GM19035 (cell line): ENCODE measurements around the gene LIMS1.
"Not testable (repeated sequence)": the region's sequence is repeated elsewhere in the genome, so short reads cannot be mapped to it uniquely, and the experiment has no call there.

Source experiments
- ATAC-seq: cut with Tn5 transposase; IDR thresholded peaks from one replicate; pipeline ENCODE4 v1.9.1; 2021; ENCODE audit not compliant: unreplicated experiment

LIMS1 gene

GRCh38 chr2:108585436-108585835, 51.2 kb downstream of the LIMS1 start:
- no peak for ATAC-seq

DNA sequence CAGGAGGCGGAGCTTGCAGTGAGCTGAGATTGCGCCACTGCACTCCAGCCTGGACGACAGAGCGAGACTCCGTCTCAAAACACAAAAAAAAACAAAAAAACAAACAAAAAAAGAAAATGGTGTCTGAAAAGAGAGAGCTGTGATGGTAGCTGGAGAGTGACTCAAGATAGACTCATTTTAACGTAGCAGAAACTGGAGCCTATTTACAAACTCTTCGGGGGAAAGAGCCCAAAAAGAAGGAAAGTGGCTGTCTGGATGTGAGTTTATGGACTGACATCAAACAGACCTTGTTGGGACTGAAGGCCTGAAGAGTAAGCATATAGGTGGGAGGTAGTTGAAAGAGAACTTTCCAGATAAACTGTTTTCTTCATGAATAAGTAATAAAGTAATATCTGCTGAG, 51.8 kb downstream of the LIMS1 start:
- ATAC-seq: no peak

DNA sequence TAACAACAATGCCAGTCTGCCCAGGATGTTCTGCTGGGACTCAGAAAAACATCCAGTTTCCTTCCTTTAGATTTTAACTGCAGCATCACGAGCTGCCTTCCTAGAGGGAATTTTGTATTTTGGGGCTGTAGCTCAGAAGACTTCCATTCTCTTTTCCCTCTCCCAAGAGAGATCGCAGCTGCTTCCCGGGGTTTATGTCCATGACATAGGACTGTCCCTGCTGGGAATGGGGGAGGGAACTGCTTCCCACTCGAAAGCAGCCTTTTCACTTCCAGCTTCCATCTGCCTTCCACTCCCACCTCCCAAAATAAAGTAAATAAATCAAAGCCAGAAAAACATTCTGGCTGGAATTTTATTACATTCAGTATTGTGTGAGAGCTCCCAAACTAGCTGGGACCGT, 52.4 kb downstream of the LIMS1 start:
- no peak for ATAC-seq

DNA sequence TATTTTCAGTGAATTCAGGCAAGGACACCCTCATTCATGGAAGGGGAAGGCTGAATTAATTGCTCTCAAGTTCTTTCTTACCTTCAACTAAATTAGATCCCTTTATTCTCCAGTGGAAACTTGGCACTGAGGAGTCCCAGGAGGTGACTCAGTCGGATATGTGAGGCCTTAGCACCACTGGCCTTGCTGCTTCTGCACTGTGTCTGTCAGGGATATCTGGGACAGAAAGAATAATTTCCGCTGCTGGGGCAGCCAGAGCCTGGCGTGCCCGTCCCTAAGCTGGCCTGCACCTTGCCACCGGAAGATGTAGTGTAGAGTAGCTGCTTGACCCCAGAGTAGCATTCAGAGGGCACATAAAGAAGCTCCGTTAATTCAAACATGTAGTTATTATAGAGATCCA, 53.4 kb downstream of the LIMS1 start:
- ATAC-seq: no peak

DNA sequence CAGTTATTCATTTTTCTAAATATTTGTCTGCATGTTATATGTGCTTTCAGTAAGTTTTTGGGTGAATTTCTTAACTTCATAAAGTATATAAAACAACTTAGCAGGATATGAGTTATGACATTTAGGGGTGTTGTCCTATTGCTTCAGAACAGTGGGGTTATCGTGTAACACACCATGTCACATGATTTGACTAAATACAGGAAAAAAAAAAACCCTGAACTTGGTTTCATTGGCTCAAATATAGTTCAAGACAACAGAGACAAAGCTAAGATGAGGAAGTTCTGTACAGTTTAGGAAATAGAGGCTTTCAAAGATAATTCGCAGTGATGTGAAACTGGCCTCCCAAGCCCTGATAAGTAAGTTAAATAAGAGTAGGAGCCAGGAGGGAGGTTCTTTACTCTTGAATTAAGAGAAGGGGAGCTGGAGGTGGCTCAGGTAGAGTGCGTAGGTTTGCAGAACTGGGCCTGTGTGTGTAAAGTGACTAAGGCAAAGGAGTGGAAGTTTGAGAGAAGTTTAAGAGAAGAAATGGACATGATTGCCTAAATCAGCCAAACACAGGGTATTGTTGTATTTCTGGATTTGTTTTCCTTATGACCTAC, 53.9 kb downstream of the LIMS1 start:
- ATAC-seq: no peak

DNA sequence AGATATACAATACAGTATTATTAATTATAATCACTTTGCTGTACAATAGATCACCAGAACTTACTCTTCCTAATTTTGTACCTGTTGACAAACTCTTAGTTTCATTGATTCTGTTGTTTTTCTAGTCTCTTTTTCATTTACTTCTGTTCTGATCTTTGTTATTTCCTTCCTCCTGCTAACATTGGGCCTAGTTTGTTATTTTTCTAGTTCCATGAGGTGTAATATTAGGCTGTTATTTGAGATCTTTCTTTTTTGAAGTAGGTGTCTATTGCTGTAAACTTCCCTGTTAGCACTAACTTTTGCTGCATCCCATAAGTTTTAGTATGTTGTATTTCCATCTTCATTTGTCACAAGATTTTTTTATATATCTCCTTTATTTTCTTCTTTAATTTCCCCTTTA, 55.1 kb downstream of the LIMS1 start:
- ATAC-seq: no peak

- ATAC-seq: no peak
Measured at GRCh38 chr2:108589781-108590180, 55.5 kb downstream of the LIMS1 start.

GRCh38 chr2:108591163-108591562, 56.9 kb downstream of the LIMS1 start:
- ATAC-seq: no peak

DNA sequence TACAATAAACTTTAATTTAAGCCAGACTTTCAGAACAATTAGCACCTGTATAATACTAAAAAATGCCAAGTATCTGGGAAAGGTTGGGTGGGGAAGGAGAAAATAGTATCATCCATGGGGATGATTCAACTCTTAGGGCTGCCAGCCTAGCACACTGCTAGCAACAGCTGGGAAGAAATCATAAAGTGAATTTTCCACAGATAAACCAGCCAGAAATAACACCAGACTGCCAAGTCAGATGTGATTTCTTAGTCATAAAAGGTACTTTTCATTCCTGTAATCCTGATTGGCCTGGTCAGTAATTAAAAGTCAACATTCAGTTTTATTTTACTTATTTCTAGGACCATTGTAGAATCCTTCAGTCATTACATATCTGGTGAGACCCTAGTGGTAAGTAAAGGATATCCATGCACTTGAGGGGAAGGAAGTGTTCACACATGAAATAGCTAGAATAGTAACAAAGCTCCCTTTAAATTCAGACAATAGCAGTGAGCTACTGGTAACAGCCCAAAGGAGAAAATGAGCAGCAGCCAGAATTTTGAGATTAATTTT, 59.4 kb downstream of the LIMS1 start:
- ATAC-seq: peak; percentile 3

DNA sequence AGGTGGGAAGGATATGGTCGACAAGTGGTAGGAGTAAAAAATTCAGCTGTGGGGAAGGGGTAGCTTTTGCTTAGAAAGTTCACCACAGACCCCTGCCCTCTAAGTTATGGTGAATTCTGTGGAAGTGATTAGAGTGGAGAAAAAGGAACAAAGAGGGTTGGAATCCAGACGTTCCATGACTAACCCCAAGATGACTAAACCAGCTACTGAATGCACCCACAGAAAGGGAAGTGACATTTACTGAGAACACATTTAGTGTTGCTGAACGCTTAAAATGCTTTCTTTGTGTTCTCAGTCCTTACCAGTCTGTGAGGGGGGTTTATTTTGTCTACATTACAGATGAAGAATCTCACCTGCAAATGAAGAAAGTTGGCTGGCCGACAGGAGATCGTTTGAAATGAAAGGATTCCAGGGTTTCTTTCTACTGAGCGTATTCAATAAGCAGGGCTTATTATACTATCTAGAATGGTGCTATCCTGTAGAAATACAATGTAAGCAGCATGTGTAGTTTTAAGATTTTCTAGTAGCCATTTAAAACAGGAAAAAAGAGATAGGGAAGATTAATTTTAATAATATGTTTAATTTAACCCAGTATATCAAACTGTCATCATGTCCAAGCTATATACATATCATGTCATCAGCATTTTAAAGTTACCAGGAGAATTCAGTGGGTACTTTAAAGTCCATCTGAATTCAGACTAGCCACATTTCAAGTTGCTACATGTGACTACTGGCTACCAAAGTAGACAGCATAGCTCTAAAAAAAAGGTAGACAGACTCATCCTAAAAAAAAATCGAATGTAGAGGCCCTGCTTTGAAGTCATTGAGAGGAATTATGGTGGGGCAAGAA, 60.1 kb downstream of the LIMS1 start:
- peak; percentile 90 for ATAC-seq

DNA sequence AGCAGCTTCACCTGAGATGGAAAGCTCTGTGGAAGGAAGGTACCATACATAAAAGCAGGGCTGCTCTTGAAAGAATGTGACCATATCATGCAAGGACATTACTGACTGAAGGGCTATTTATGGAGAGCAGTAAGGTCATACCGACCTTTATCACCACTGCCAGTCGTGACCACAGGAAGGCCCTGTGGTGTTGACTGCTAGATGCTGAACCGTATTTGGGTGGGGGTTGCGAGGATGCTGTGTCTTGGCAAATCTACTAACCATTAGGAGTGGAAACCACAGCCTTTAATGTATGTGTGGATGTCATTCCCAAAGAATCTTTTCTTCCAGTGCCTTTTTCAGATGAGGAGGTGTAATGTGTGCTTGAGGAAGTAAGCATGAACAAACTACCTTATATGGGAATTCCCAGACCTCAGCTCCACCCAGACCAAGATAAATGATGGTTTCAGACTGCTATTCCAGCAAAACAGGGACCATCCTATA, 60.8 kb downstream of the LIMS1 start:
- ATAC-seq: peak; percentile 62

GRCh38 chr2:108595771-108596170, 61.5 kb downstream of the LIMS1 start:
- not testable (repeated sequence) for ATAC-seq

- ATAC-seq: not testable (repeated sequence)
Measured at GRCh38 chr2:108597105-108597744, 63.0 kb downstream of the LIMS1 start.

- ATAC-seq: not testable (repeated sequence)
Measured at GRCh38 chr2:108601199-108601598, 66.9 kb downstream of the LIMS1 start.

- ATAC-seq: no peak
Measured at GRCh38 chr2:108602422-108602821, 68.2 kb downstream of the LIMS1 start.

- ATAC-seq: no peak
Measured at GRCh38 chr2:108604196-108604595, 69.9 kb downstream of the LIMS1 start.

GRCh38 chr2:108605947-108606346, 71.7 kb downstream of the LIMS1 start:
- peak; percentile 45 for ATAC-seq

DNA sequence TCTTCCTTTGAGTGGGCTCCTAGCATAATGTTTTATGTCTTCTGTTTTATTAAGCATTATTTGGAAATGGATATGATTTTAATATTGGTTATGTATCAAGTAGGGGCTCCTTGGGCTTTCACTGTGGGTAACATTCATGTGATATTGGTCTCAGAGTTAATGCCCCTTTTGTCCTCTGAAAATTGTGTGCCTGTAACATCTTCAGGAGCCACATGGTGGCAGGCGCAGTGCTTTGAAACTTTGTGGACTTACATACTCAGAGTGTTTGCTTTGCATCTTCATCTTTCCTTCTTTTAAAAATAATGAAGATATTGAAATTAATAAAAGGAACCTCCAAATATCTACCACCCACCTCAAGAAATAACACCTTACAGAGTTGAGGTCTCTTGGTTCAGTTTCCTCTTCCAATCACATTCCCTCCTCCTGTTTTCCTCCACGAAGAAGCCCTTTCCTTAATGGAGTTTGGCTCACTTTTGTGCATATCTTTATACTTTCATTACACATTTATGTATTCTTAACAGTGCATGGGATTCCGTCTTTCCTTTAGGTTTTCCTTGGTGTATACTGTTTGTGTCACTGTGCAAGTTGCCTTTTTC, 73.5 kb downstream of the LIMS1 start:
- no peak for ATAC-seq

- ATAC-seq: no peak
Measured at GRCh38 chr2:108611021-108611420, 76.8 kb downstream of the LIMS1 start.

- peak; percentile 70 for ATAC-seq
Measured at GRCh38 chr2:108612153-108612513, 77.9 kb downstream of the LIMS1 start.

GRCh38 chr2:108612514-108613183, 78.4 kb downstream of the LIMS1 start:
- peak; percentile 77 for ATAC-seq
